Cardiac muscle cell (in vitro differentiated cells and primary cell): ENCODE results near the gene GLYR1. TPM values are rescaled to one million over a fixed set of nuclear protein-coding genes. Genes with fewer than 3 reads are reported as not detected.

Source experiments
- DNase-seq, 2 donors: peaks; one replicate each; pipeline versions ENCODE4 v3.0.0 to v3.0.0-alpha.2; 2010 to 2017; ENCODE audit warnings: low read depth in 1 of 2, low spot score in 1 of 2
- H3K27ac ChIP-seq: fragments of 200-600 bp; sonication (generic); 2 replicates; pipeline ENCODE4 v1.5.1; 2016
- H3K27me3 ChIP-seq: fragments of 200-600 bp; sonication (generic); 2 replicates; pipeline ENCODE4 v1.6.0; 2016; ENCODE audit warnings: control low read depth
- H3K36me3 ChIP-seq: fragments of 200-600 bp; sonication (generic); 2 replicates; pipeline ENCODE4 v1.5.1; 2016; ENCODE audit warnings: control low read depth
- H3K4me1 ChIP-seq: fragments of 200-600 bp; sonication (generic); 2 replicates; pipeline ENCODE4 v1.8.1; 2017; ENCODE audit warnings: low read depth, mild to moderate bottlenecking, mixed run types
- H3K4me3 ChIP-seq: fragments of 200-600 bp; sonication (generic); 2 replicates; pipeline ENCODE4 v1.5.1; 2016; ENCODE audit warnings: mild to moderate bottlenecking
- H3K9me3 ChIP-seq: fragments of 200-600 bp; sonication (generic); 2 replicates; pipeline ENCODE4 v1.5.1; 2017; ENCODE audit warnings: low read depth, mild to moderate bottlenecking, control low read depth
- CTCF ChIP-seq: IDR thresholded peaks from 2 replicates; pipeline ENCODE4 v1.5.1; 2012; ENCODE audit warnings: low read depth, mild to moderate bottlenecking, low read length
- polyA plus RNA-seq: library from polyadenylated mRNA; unstranded; fragments of >200 nt; fragmentation: Nextera tagmentation; extraction: Ambion mirVana; gene quantifications from 2 replicates; pipeline ENCODE4 v1.2.1, GENCODE V29; 2016
- total RNA-seq: library from RNA; depleted of rRNA; stranded (reverse); fragments of >200 nt; gene quantifications from 2 replicates; pipeline ENCODE4 v1.2.3, GENCODE V29; 2016

The GLYR1 gene
- total and polyA plus RNA-seq, 2 experiments from 2014 or later, result 38.0 to 65.5 TPM

DNA sequence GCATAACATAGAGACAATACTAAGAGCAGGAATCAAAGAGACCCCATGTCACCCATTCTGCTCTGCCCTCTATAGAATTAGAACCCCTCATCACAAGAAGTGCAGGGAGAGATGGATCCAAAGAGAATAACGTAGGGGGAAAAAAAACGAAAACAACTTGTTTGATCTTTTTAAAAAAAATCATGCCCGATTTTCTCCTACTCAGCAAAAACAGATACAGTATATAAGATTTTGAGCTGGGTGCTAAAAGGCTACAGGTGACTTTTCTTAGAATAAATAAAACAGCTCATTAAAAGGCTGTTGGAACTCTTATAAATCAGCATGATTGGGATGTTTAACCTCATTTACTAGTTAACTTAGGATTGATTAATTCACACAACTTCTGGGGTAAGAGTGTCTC lies 17.6 kb upstream of the GLYR1 start:
- no peak for DNase-seq
- Histone ChIP-seq H3K4me1 (no peaks in the 10 kb centered on the region), H3K36me3 (peaks cover 30% of the 10 kb centered on the region), H3K9me3 (no peaks in the 10 kb centered on the region), H3K27me3 (no peaks in the 10 kb centered on the region), H3K4me3 (no peak overlapping the region), H3K27ac (no peak overlapping the region)
- TF ChIP-seq CTCF, result no peak

GRCh38 chr16:4862639-4863038 lies 15.6 kb upstream of the GLYR1 start:
- Histone ChIP-seq H3K9me3 (no peaks in the 10 kb centered on the region), H3K27ac (no peak overlapping the region), H3K4me1 (no peaks in the 10 kb centered on the region), H3K36me3 (peaks cover 50% of the 10 kb centered on the region), H3K4me3 (no peak overlapping the region), H3K27me3 (no peaks in the 10 kb centered on the region)
- no peak for TF ChIP-seq CTCF
- DNase-seq, result no peak

- DNase-seq, result no peak
- no peaks in the 10 kb centered on the region for H3K9me3 ChIP-seq
- H3K27ac ChIP-seq, result no peak overlapping the region
- H3K27me3 ChIP-seq, result no peaks in the 10 kb centered on the region
- H3K36me3 ChIP-seq, result peaks cover 61% of the 10 kb centered on the region
- H3K4me1 ChIP-seq, result no peaks in the 10 kb centered on the region
- H3K4me3 ChIP-seq, result no peak overlapping the region
- no peak for TF ChIP-seq CTCF
Measured at GRCh38 chr16:4860727-4861342, 13.7 kb upstream of the GLYR1 start.

DNA sequence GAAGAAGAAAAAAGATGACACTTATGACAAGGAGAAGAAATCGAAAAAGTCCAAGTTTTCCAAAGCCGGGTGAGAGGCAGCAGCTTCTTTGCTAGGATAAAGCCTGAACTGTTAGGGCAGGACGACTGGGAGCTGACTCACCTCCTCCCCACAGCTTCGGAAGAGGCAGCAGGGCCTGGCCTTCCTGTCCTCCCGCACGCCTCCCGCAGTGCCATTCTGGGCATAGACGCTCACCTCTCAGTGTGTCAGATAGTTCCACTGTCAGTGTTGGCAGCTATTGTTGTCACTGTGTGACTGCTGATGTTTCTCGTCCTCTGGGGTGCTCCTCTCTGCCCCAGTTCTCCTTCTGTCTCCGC lies 12.8 kb upstream of the GLYR1 start:
- no peak for TF ChIP-seq CTCF
- DNase-seq, result peak in 1 of 2 donors; percentile 14
- no peak overlapping the region for H3K27ac ChIP-seq

DNA sequence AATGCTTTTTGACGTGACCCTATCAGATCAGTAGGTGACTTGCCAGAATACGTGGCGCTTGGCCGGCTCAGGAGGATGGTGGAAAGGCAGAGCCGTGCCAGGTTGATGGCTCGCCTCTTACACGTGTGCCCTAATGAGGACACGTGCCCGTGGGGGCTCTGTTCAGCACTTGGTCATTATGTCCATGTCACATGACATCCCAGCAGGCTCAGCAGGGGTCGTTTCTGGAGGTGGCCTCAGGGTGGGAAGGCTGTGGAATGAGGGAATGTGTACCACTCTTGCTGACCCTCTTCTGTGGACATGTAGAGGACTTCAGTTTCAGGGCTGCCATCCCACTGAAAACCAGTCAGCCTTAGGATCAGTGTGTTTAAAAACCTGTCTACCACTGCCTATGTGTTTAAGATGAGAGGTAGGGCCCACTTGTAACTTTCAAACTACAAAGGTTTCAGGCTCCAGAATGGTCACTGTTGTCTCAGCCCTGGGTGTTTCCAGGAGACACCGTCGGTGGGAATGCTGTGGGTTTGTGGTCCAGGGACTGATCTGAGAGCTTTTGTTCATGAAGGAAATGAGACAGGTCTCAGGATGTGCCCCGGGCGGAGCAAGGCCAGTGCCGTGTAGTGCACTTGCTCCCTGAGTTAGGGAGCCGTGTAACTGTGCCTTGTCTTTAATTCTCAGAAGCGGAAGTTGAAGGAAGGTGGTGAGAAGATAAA lies 12.3 kb upstream of the GLYR1 start:
- no peaks in the 10 kb centered on the region for H3K4me1 ChIP-seq
- no peak for TF ChIP-seq CTCF
- no peak overlapping the region for H3K4me3 ChIP-seq
- no peak overlapping the region for H3K27ac ChIP-seq
- DNase-seq, result no peak
- H3K36me3 ChIP-seq, result peaks cover 66% of the 10 kb centered on the region
- H3K9me3 ChIP-seq, result no peaks in the 10 kb centered on the region
- no peaks in the 10 kb centered on the region for H3K27me3 ChIP-seq

More for the DNA sequence above, 12.8 kb upstream of the GLYR1 start:
- H3K27me3 ChIP-seq, result no peaks in the 10 kb centered on the region
- no peaks in the 10 kb centered on the region for H3K9me3 ChIP-seq
- no peak overlapping the region for H3K4me3 ChIP-seq
- H3K36me3 ChIP-seq, result peaks cover 67% of the 10 kb centered on the region
- no peaks in the 10 kb centered on the region for H3K4me1 ChIP-seq
